GM12872 (cell line): Measurements from ENCODE around the gene CILP.

ENCODE experiments used
- CTCF ChIP-seq: IDR thresholded peaks from 3 replicates; pipeline ENCODE4 v1.5.1; 2011; ENCODE audit warnings: low read depth, mild to moderate bottlenecking, low read length, moderate library complexity; ENCODE audit not compliant: insufficient read depth

The CILP gene

GRCh38 chr15:65197337-65197645 is 14.0 kb downstream of the CILP start:
- no peak for TF ChIP-seq CTCF

- no peak for TF ChIP-seq CTCF
These were observed 14.5 kb downstream of the CILP start for GRCh38 chr15:65196637-65197336.

- no peak for TF ChIP-seq CTCF
These were observed 15.7 kb downstream of the CILP start for GRCh38 chr15:65195548-65195923.

- no peak for TF ChIP-seq CTCF
These were observed 16.3 kb downstream of the CILP start for GRCh38 chr15:65194826-65195547.

GRCh38 chr15:65192016-65192415 is 19.3 kb downstream of the CILP start:
- no peak for TF ChIP-seq CTCF

- peak; percentile 64 for TF ChIP-seq CTCF
These were observed 22.1 kb downstream of the CILP start for GRCh38 chr15:65189102-65189740.

- no peak for TF ChIP-seq CTCF
These were observed 26.2 kb downstream of the CILP start, which contains the start of gene CLPX for GRCh38 chr15:65184868-65185717. Gene CLPX (minus strand): TSS chr15:65185342. CDS start chr15:65185153, 189 bp downstream.
